NT2/D1 (cell line): Measurements from ENCODE around the gene CDKL4.

Source experiments
- SUZ12 ChIP-seq: IDR thresholded peaks from 2 replicates; pipeline ENCODE4 v1.6.1; 2011; ENCODE audit not compliant: insufficient read length, insufficient read depth; ENCODE audit errors: extremely low read depth
- YY1 ChIP-seq: IDR thresholded peaks from 2 replicates; pipeline ENCODE4 v1.6.1; 2011; ENCODE audit not compliant: insufficient read length, insufficient read depth

DNA sequence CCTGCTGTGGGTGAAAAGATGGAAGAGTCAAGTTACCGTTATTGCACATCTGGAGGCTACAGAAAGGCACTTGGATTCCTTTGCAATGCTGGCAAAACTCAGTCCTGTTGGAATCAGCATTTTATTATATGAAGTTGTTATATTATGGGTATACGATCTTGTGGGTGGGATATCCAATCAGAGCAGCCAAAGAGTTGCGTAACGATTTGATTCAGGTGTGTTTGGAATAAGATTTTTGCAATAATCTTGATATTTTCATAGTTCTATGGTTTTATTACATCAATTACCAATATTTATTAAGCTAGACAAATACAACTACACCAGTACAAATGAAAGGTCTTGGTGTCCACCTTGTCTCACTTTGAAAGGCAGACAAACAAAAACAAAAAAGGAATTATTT is 65.0 kb downstream of the CDKL4 start:
- TF ChIP-seq SUZ12 (no peak), YY1 (no peak)
